Measurements from ENCODE around the gene NTM.
"Not testable (repeated sequence)": the region's sequence is repeated elsewhere in the genome, so short reads cannot be mapped to it uniquely, and the experiment has no call there.

Gene NTM

DNA sequence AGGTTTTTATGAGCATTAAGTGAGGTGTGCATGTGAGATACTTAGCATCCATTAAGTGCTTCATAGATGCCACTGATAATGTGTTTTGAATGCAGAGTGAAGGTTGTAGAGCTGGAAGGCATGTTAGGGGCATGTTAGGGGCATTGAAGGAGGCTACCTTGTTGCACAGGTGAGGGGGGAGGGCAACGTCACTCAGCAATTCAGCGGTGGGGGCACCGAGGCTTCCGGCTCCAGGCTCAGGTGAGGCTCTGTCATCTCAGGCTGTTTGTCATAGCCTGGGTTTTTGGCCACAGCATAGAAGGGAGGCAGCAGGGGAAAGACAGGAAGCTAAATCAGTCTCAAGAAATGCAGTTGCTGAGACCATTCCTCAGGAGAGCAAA is 299.0 kb downstream of the NTM start:
- Mint-ChIP-seq H3K27ac (no peak overlapping the region), H3K36me3 (ENCODE audit: low read depth) (no peaks in the 10 kb centered on the region), H3K4me3 (no peak overlapping the region), H3K27me3 (no peaks in the 10 kb centered on the region), H3K4me1 (peaks cover 4% of the 10 kb centered on the region), H3K9me3 (no peaks in the 10 kb centered on the region)
- ATAC-seq = no peak
- DNase-seq = no peak

DNA sequence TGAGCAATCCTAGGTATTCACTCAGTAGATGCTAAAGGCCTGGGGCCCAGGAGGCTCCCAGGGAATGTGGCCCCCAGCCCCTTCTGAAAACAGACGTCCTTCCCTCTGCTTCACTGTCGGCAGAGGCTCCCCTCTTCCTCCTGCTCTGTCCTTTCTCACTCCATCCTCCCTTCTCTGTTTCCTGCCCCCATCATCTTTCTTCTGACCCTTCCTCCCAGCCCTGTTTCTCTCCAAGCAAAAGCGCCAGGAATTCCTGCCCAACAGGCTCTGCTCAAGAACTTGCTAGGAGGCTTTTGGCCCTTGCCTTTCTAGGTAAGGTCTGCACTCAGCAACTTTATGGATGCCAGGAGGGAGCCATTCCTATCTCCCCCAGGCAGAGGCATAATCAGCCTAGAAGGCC is 300.5 kb downstream of the NTM start:
- H3K4me3 Mint-ChIP-seq = no peak overlapping the region
- H3K27ac Mint-ChIP-seq = no peak overlapping the region
- DNase-seq = no peak
- H3K4me1 Mint-ChIP-seq = peaks cover 4% of the 10 kb centered on the region
- H3K27me3 Mint-ChIP-seq = peaks cover under 1% of the 10 kb centered on the region
- H3K36me3 Mint-ChIP-seq (ENCODE audit: low read depth) = no peaks in the 10 kb centered on the region
- no peak for ATAC-seq
- no peaks in the 10 kb centered on the region for H3K9me3 Mint-ChIP-seq

- H3K27me3 Mint-ChIP-seq = peaks cover 2% of the 10 kb centered on the region
- H3K27ac Mint-ChIP-seq = no peak overlapping the region
- no peaks in the 10 kb centered on the region for H3K36me3 Mint-ChIP-seq (ENCODE audit: low read depth)
- no peak overlapping the region for H3K4me3 Mint-ChIP-seq
- DNase-seq (no peak), ATAC-seq (no peak)
- no peaks in the 10 kb centered on the region for H3K9me3 Mint-ChIP-seq
- peaks cover 4% of the 10 kb centered on the region for H3K4me1 Mint-ChIP-seq
These were observed 300.9 kb downstream of the NTM start for GRCh38 chr11:131671320-131671719.

DNA sequence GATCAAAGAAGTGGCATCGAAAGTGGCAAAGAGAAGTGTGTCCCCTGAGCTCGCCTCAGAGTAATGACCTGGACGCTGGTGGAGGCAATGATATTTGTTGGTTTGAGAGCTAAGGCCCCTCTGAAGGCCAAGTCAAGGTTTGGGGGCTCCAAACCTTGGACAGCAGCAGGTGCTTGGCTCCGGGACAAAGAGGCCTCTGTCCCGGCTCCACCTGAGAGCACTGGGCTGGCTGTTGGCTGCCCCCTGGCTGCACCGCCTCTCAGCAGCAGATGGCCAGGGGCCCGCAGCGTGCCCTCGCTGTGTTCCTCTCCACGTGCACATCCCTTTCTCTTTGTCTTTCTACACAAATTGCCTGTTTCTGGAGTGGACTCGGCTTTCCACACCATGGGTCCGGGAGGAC is 301.3 kb downstream of the NTM start:
- ATAC-seq = no peak
- Mint-ChIP-seq H3K27ac (no peak overlapping the region), H3K4me1 (peaks cover 4% of the 10 kb centered on the region), H3K4me3 (no peak overlapping the region), H3K9me3 (no peaks in the 10 kb centered on the region), H3K27me3 (peaks cover 2% of the 10 kb centered on the region), H3K36me3 (ENCODE audit: low read depth) (no peaks in the 10 kb centered on the region)
- no peak for DNase-seq

DNA sequence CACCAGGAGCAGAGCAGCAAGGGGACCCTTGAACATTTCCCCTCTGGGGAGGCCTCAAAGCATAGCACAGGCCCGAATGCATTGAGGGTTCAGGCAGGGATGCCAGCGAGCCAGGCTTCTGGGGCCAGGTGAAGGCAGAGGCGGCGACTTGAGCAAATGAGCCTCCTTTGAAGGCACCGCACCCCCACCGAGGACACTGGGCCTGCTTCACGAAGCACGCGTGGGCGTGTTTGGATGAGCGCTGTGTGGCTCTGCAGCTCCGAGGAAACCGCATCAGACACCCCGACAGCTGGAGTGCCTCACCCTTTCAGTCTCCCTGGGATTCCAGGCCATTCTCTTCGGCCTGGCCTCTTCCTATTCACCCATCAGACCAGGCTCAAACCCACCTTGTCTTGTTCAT is 301.8 kb downstream of the NTM start:
- Mint-ChIP-seq H3K9me3 (no peaks in the 10 kb centered on the region), H3K4me1 (peaks cover 4% of the 10 kb centered on the region), H3K36me3 (ENCODE audit: low read depth) (no peaks in the 10 kb centered on the region), H3K27ac (no peak overlapping the region), H3K27me3 (peaks cover 2% of the 10 kb centered on the region), H3K4me3 (no peak overlapping the region)
- no peak for ATAC-seq
- DNase-seq = no peak

DNA sequence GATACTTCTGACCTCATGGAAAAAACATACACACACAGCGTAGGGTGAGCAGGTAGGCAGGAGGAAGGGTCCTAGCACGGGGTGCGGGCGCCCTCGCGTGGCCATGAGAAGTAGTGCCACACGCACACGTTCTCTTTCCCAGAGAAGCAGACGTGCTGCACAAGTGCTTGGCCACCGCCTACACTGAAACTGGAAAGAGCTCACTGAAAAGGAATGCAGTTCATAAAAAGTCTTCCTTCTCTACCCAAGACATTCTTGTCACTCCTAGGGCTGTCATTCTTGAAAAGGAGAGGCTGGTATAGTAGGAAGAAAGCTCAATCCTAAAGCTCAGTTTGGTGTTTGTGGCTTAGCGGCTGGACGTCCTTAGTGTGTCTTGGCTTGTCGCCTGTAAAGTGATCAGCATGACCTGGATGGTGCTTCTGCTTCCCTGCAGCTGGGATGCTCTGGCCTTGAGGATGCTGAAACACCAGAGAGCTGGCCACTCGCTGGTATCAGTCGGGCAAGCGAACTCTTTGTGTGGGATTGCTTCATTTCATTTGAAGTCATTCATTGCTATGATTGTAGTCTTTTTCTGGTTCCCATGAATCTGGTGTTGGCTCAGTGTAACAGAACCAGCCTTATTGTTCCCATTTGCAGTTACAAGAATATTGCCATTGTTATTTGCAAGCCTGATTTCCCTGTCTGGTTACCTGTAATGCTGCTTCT is 303.8 kb downstream of the NTM start:
- DNase-seq (peak; percentile 61), ATAC-seq (no peak)
- Mint-ChIP-seq H3K4me1 (no peaks in the 10 kb centered on the region), H3K27me3 (peaks cover 2% of the 10 kb centered on the region), H3K9me3 (no peaks in the 10 kb centered on the region), H3K36me3 (ENCODE audit: low read depth) (no peaks in the 10 kb centered on the region), H3K27ac (no peak overlapping the region), H3K4me3 (no peak overlapping the region)

DNA sequence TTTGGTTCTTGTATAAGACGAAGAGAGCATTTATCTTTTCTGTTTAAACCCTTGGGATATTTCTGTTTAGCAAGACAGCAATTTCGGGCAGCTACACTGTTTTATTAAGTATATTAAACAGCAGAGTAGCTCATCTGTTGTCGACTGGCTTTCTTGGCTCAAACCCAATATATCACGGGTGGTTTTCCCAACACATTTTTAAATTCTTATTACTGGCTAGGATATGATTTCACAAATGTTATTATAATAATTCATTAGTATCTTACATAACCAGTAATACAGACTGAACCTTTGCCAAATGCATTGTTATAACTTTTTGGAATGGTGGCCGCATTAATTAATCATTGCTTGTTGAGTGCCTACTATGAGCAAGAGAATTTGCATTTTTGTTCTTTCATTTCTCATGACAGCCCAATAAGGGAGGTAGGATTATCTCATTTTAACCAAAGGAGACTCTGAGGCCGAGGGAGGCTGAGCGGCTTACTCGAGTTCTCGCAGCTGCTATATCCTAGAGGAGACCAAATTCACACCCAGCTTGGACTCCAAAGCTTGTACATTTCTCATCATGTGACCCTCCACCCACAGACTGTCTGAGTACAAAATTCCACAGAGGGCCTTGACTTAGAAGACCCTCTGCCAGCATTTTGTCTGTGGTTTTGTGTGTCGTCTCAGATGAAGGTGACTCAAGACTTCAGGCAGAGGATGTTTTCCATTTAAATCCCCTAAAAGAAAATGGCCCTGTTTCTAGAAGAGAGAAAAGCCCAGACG is 304.9 kb downstream of the NTM start:
- Mint-ChIP-seq H3K36me3 (ENCODE audit: low read depth) (no peaks in the 10 kb centered on the region), H3K4me3 (no peak overlapping the region), H3K9me3 (no peaks in the 10 kb centered on the region), H3K27me3 (peaks cover 2% of the 10 kb centered on the region), H3K4me1 (no peaks in the 10 kb centered on the region), H3K27ac (no peak overlapping the region)
- no peak for DNase-seq
- no peak for ATAC-seq

GRCh38 chr11:131677828-131678470 is 307.5 kb downstream of the NTM start:
- Mint-ChIP-seq H3K4me1 (no peaks in the 10 kb centered on the region), H3K36me3 (ENCODE audit: low read depth) (no peaks in the 10 kb centered on the region), H3K4me3 (no peak overlapping the region), H3K27me3 (peaks cover 2% of the 10 kb centered on the region), H3K27ac (no peak overlapping the region), H3K9me3 (no peaks in the 10 kb centered on the region)
- DNase-seq (no peak), ATAC-seq (no peak)

DNA sequence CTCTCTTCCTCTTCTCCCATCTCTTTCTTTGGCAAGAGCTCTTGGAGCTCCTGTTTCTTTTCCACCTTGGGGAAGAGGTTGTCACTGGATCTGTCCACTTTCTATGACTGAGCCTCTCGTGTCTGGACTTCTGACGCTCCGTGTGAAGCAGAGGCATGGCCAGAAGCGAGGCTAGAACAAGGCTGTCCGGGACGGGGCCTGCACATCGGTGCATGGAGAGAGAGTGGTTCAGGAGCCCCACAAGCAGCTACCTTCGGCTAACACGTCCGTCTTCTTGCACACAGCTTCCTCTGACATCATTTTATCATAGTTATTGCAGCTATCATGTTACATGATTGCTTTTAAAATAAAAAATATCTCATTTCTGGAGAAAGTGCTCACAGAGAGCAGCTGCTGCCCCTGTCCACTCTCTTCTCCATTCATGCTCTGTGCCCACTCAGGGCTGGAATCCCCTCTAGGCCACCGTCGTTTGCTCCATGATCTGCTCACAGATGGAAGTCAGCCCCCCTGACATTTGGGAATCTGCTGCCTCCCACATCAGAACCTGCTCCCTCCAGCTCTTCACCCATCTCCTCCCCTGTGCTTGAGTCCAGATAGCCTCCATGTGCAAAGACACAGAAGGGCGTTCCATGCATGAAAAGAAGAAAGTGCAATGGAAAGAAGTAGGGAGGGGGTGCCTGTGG is 308.4 kb downstream of the NTM start:
- H3K27me3 Mint-ChIP-seq = peaks cover 2% of the 10 kb centered on the region
- ATAC-seq (no peak), DNase-seq (no peak)
- no peaks in the 10 kb centered on the region for H3K36me3 Mint-ChIP-seq (ENCODE audit: low read depth)
- no peaks in the 10 kb centered on the region for H3K9me3 Mint-ChIP-seq
- no peaks in the 10 kb centered on the region for H3K4me1 Mint-ChIP-seq
- no peak overlapping the region for H3K27ac Mint-ChIP-seq
- H3K4me3 Mint-ChIP-seq = no peak overlapping the region

GRCh38 chr11:131680448-131680847 is 310.0 kb downstream of the NTM start:
- not testable (repeated sequence) for ATAC-seq, H3K4me3 Mint-ChIP-seq

DNA sequence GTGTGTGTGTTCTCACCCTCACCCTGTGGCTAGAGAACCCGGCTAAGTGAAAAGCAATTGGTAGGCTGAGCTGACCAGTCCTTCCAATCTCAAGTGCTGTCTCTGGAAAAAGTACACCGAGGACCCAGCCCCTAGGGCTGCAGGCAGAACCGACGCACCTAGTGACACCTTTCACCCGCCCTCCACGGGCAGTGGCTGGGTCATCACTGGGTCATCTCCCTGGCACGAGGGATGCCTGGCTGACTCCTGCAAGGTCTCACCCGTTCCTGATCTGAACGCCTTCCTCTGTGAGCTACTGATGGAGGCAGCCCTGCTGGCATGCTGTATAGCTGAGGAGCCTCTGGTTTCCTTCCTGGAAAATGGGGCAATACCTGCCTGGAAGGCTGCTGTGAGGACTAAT is 311.5 kb downstream of the NTM start:
- Mint-ChIP-seq H3K27ac (no peak overlapping the region), H3K9me3 (no peaks in the 10 kb centered on the region), H3K4me3 (no peak overlapping the region), H3K4me1 (no peaks in the 10 kb centered on the region), H3K27me3 (peaks cover 4% of the 10 kb centered on the region), H3K36me3 (ENCODE audit: low read depth) (no peaks in the 10 kb centered on the region)
- ATAC-seq = no peak
- no peak for DNase-seq

More at GRCh38 chr11:131680448-131680847, 310.0 kb downstream of the NTM start:
- not testable (repeated sequence) for H3K9me3 Mint-ChIP-seq; H3K4me1 Mint-ChIP-seq; H3K27ac Mint-ChIP-seq; DNase-seq; H3K27me3 Mint-ChIP-seq; H3K36me3 Mint-ChIP-seq (ENCODE audit: low read depth)

DNA sequence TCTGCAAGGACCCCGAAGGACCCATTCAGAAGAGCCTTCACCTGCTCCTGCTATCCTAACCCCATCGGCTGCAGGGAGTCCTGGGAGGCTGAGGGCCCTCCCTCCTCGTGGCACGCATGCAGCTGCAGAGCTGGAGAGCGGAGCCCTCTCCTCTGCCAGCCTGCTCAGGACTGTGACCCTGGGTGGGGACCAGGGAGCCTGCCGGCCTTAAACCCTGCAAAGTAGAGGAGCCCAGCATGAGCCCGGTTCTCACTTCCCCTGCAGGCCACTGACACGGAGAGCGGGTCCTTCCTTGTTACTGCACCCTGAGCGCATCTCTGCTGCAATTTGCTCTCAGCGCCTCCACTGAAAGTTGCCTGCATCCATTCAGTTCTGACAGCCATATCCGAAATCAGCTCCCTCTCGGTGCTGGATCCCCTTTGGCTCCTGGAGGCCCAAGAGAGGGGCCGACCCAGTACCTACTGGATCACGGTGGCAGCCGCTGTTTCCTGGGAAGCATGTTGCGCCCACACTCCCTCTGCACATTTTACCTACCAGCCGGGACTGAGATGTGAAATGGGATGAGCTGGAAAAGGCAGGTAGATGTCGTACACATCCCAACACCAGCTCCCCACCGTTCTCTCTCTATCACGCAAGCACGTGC is 312.1 kb downstream of the NTM start:
- no peak for DNase-seq
- no peaks in the 10 kb centered on the region for H3K36me3 Mint-ChIP-seq (ENCODE audit: low read depth)

DNA sequence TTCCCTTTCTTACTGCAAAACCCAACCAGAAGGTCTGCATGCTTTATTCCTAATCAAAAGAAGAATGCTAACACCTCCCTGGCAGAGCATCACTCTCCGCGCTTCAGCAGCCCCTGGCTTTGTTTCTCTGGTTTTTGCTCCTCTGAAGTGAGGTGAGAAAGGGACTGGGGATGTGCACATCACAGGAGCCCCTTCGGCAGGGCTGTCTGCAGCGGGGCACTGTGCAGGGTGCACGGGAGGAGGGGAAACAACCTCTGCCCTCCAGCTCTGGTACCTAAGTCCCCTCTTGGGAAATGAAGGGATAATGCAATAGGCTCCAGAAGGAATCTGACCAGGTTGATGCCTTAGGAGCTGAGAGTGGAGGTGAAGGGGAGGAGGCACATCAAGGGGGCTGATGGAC is 312.7 kb downstream of the NTM start:
- Mint-ChIP-seq H3K9me3 (no peaks in the 10 kb centered on the region), H3K27me3 (peaks cover 7% of the 10 kb centered on the region), H3K36me3 (ENCODE audit: low read depth) (no peaks in the 10 kb centered on the region), H3K4me1 (no peaks in the 10 kb centered on the region), H3K4me3 (no peak overlapping the region), H3K27ac (no peak overlapping the region)
- ATAC-seq (no peak), DNase-seq (no peak)

More for the DNA sequence above, 312.1 kb downstream of the NTM start:
- ATAC-seq = no peak
- no peaks in the 10 kb centered on the region for H3K4me1 Mint-ChIP-seq
- H3K4me3 Mint-ChIP-seq = no peak overlapping the region
- no peak overlapping the region for H3K27ac Mint-ChIP-seq
- H3K9me3 Mint-ChIP-seq = no peaks in the 10 kb centered on the region
- H3K27me3 Mint-ChIP-seq = peaks cover 4% of the 10 kb centered on the region

GRCh38 chr11:131683666-131684065 is 313.3 kb downstream of the NTM start:
- no peak for ATAC-seq
- H3K27me3 Mint-ChIP-seq = peaks cover 7% of the 10 kb centered on the region
- H3K4me3 Mint-ChIP-seq = no peak overlapping the region
- H3K27ac Mint-ChIP-seq = no peak overlapping the region
- H3K36me3 Mint-ChIP-seq (ENCODE audit: low read depth) = no peaks in the 10 kb centered on the region
- DNase-seq = no peak
- H3K4me1 Mint-ChIP-seq = no peaks in the 10 kb centered on the region
- H3K9me3 Mint-ChIP-seq = no peaks in the 10 kb centered on the region

Data from activated naive CD8-positive, alpha-beta T cell treated with anti-CD3 and anti-CD28 coated beads, Interleukin-2, amount 50 U/mL, for 24 hours (primary cell).